HG03439 (cell line): Measurements from ENCODE around the gene SUPT4H1.
"Not testable (repeated sequence)": the region's sequence is repeated elsewhere in the genome, so short reads cannot be mapped to it uniquely, and the experiment has no call there.

Experiments used
- ATAC-seq: cut with Tn5 transposase; IDR thresholded peaks from one replicate; pipeline ENCODE4 v1.9.1; 2021; ENCODE audit warnings: mild to moderate bottlenecking, moderate library complexity; ENCODE audit not compliant: unreplicated experiment

The SUPT4H1 gene

GRCh38 chr17:58341861-58342475, 10.0 kb downstream of the SUPT4H1 start:
- ATAC-seq: no peak

GRCh38 chr17:58341136-58341860, 10.7 kb downstream of the SUPT4H1 start:
- not testable (repeated sequence) for ATAC-seq

GRCh38 chr17:58340405-58340876, 11.6 kb downstream of the SUPT4H1 start:
- ATAC-seq: no peak

- ATAC-seq: no peak
Measured at GRCh38 chr17:58339755-58340404, 12.1 kb downstream of the SUPT4H1 start.

- ATAC-seq: peak; percentile 17
Measured at GRCh38 chr17:58338841-58339754, 12.9 kb downstream of the SUPT4H1 start.

- peak; percentile 0 for ATAC-seq
Measured at GRCh38 chr17:58338454-58338840, 13.6 kb downstream of the SUPT4H1 start.

- ATAC-seq: peak; percentile 63
Measured at GRCh38 chr17:58337600-58338453, 14.2 kb downstream of the SUPT4H1 start.

GRCh38 chr17:58337210-58337599, 14.8 kb downstream of the SUPT4H1 start:
- no peak for ATAC-seq

GRCh38 chr17:58336456-58337209, 15.4 kb downstream of the SUPT4H1 start:
- ATAC-seq: no peak

- no peak for ATAC-seq
Measured at GRCh38 chr17:58335779-58336455, 16.1 kb downstream of the SUPT4H1 start.

- ATAC-seq: no peak
Measured at GRCh38 chr17:58335061-58335731, 16.8 kb downstream of the SUPT4H1 start.

GRCh38 chr17:58334661-58335060, 17.3 kb downstream of the SUPT4H1 start:
- no peak for ATAC-seq

- ATAC-seq: no peak
Measured at GRCh38 chr17:58334256-58334655, 17.7 kb downstream of the SUPT4H1 start.

- no peak for ATAC-seq
Measured at GRCh38 chr17:58333736-58334207, 18.2 kb downstream of the SUPT4H1 start.

- no peak for ATAC-seq
Measured at GRCh38 chr17:58332778-58333735, 18.9 kb downstream of the SUPT4H1 start.

- ATAC-seq: peak; percentile 14
Measured at GRCh38 chr17:58331815-58332777, 19.9 kb downstream of the SUPT4H1 start.
